IMR-90 (cell line): ENCODE results near the gene IVNS1ABP. TPM values are rescaled to one million over a fixed set of nuclear protein-coding genes. Genes with fewer than 3 reads are reported as not detected.
A peak's percentile ranks its signal among the peaks of the same experiment; 100 is the strongest.

Experiments
- ATAC-seq: fragments of 200-7000 bp; cut with Tn5 transposase; 2 replicates; pipeline ENCODE4 v1.9.1; 2020; ENCODE audit warnings: low read depth, mild to moderate bottlenecking, moderate library complexity
- BruUV-seq: library from RNA; stranded (reverse); fragments of 400-500 nt; replicated peaks from 2 replicates; lab custom pipeline; 2021; lab: Mats Ljungman, UMichigan
- CTCF ChIA-PET: fragments of 300-600 bp; formaldehyde crosslinking; extraction: SDS; loops from one replicate; lab custom pipeline; 2021; ENCODE audit warnings: antibody characterized with exemption; lab: Yijun Ruan, JAX
- POLR2A ChIA-PET: fragments of 300-600 bp; sonication (Branson Sonifier 250); formaldehyde crosslinking; loops from one replicate; lab custom pipeline; 2022; ENCODE audit warnings: antibody characterized with exemption; ENCODE audit not compliant: unreplicated experiment; lab: Charles Lee
- DNase-seq: peaks from one replicate; pipeline ENCODE4 v3.0.0; 2013
- H2AFZ ChIP-seq: replicated peaks from 2 replicates; pipeline ENCODE3; 2013; ENCODE audit warnings: low read length, mild to moderate bottlenecking; ENCODE audit not compliant: poor library complexity
- H2AK5ac ChIP-seq: 2 replicates; pipeline ENCODE4 v1.6.1; 2013; ENCODE audit warnings: low read depth, low read length, inconsistent platforms
- H2AK9ac ChIP-seq: replicated peaks from 2 replicates; pipeline ENCODE3; 2013; ENCODE audit warnings: mild to moderate bottlenecking, low read depth, low read length, moderate library complexity; ENCODE audit not compliant: poor library complexity
- H2BK120ac ChIP-seq: 2 replicates; pipeline ENCODE4 v1.6.1; 2013; ENCODE audit warnings: low read depth, low read length, inconsistent platforms
- H2BK15ac ChIP-seq: 3 replicates; pipeline ENCODE4 v1.6.1; 2013; ENCODE audit warnings: low read depth, low read length, inconsistent platforms
- H2BK20ac ChIP-seq: 2 replicates; pipeline ENCODE4 v1.6.1; 2013; ENCODE audit warnings: low read depth, mild to moderate bottlenecking, inconsistent platforms, low read length, moderate library complexity
- H2BK5ac ChIP-seq: 2 replicates; pipeline ENCODE4 v1.6.1; 2013; ENCODE audit warnings: mild to moderate bottlenecking, low read depth, low read length, inconsistent platforms; ENCODE audit not compliant: poor library complexity, severe bottlenecking
- H3K14ac ChIP-seq: replicated peaks from 2 replicates; pipeline ENCODE4 v1.6.1; 2013; ENCODE audit warnings: low read depth, low read length, inconsistent platforms
- H3K18ac ChIP-seq: 2 replicates; pipeline ENCODE4 v1.6.1; 2013; ENCODE audit warnings: low read depth, low read length, control low read depth
- H3K23ac ChIP-seq: 2 replicates; pipeline ENCODE4 v1.6.1; 2013; ENCODE audit warnings: low read depth, low read length, inconsistent platforms
- H3K27ac ChIP-seq: 2 replicates; pipeline ENCODE4 v1.5.1; 2013; ENCODE audit warnings: mild to moderate bottlenecking, control low read depth, low read length; ENCODE audit not compliant: insufficient read depth
- H3K27me3 ChIP-seq: 2 replicates; pipeline ENCODE4 v1.6.1; 2013; ENCODE audit warnings: low read length; ENCODE audit not compliant: control insufficient read depth, insufficient read depth
- H3K36me3 ChIP-seq: 2 replicates; pipeline ENCODE4 v1.6.1; 2013; ENCODE audit warnings: low read length, mixed read lengths; ENCODE audit not compliant: control insufficient read depth, insufficient read depth
- H3K4ac ChIP-seq: 2 replicates; pipeline ENCODE4 v1.6.1; 2013; ENCODE audit warnings: low read depth, low read length, inconsistent platforms
- H3K4me1 ChIP-seq: 2 replicates; pipeline ENCODE4 v1.6.1; 2013; ENCODE audit warnings: low read length, mixed read lengths; ENCODE audit not compliant: control insufficient read depth, insufficient read depth
- H3K4me2 ChIP-seq: 2 replicates; pipeline ENCODE4 v1.6.1; 2013; ENCODE audit warnings: low read depth, mild to moderate bottlenecking, control low read depth, low read length, moderate library complexity
- H3K4me3 ChIP-seq: 2 replicates; pipeline ENCODE4 v1.5.1; 2013; ENCODE audit warnings: low read depth, mild to moderate bottlenecking, control low read depth, low read length, moderate library complexity; ENCODE audit not compliant: insufficient read depth
- H3K56ac ChIP-seq: 2 replicates; pipeline ENCODE4 v1.6.1; 2013; ENCODE audit warnings: low read length, inconsistent platforms; ENCODE audit not compliant: insufficient read depth; ENCODE audit errors: extremely low read depth
- H3K79me1 ChIP-seq, 2 experiments: 2 replicates each; pipeline ENCODE4 v1.6.1; 2013; ENCODE audit warnings: low read length in 2 of 2, inconsistent platforms in 1 of 2, low read depth in 1 of 2
- H3K9ac ChIP-seq: 2 replicates; pipeline ENCODE4 v1.6.1; 2013; ENCODE audit warnings: low read depth, low read length, control low read depth
- H3K9me1 ChIP-seq: 2 replicates; pipeline ENCODE4 v1.6.1; 2013; ENCODE audit warnings: low read length, inconsistent platforms; ENCODE audit not compliant: insufficient read depth
- H3K9me3 ChIP-seq: 2 replicates; pipeline ENCODE4 v1.6.1; 2013; ENCODE audit warnings: low read length; ENCODE audit not compliant: control insufficient read depth, insufficient read depth
- H4K20me1 ChIP-seq: 2 replicates; pipeline ENCODE4 v1.6.1; 2013; ENCODE audit warnings: low read length, inconsistent platforms; ENCODE audit not compliant: insufficient read depth
- H4K5ac ChIP-seq: 2 replicates; pipeline ENCODE4 v1.6.1; 2013; ENCODE audit warnings: mild to moderate bottlenecking, low read depth, low read length, control low read depth
- H4K8ac ChIP-seq, 2 experiments: 2 replicates each; pipeline ENCODE4 v1.6.1; 2013; ENCODE audit warnings: low read depth in 2 of 2, low read length in 2 of 2, control low read depth in 1 of 2, inconsistent platforms in 1 of 2
- H4K91ac ChIP-seq: 2 replicates; pipeline ENCODE4 v1.6.1; 2013; ENCODE audit warnings: low read depth, low read length, inconsistent platforms; ENCODE audit not compliant: insufficient read depth
- CHD1 ChIP-seq: IDR thresholded peaks from 2 replicates; pipeline ENCODE4 v1.6.1; 2012; ENCODE audit warnings: low read depth, low read length, improper control_type of control experiment
- FOS ChIP-seq: fragments of 150-350 bp; IDR thresholded peaks from 2 replicates; pipeline ENCODE4 v1.6.1; 2016; ENCODE audit warnings: low read depth, low read length
- MAFK ChIP-seq: IDR thresholded peaks from 2 replicates; pipeline ENCODE4 v1.6.1; 2012; ENCODE audit warnings: low read depth, low read length, improper control_type of control experiment
- MAZ ChIP-seq: IDR thresholded peaks from 2 replicates; pipeline ENCODE4 v1.6.1; 2012; ENCODE audit warnings: low read depth, mild to moderate bottlenecking, low read length, improper control_type of control experiment, moderate library complexity, borderline replicate concordance
- NFE2L2 ChIP-seq: fragments of 150-350 bp; IDR thresholded peaks from 2 replicates; pipeline ENCODE4 v1.6.1; 2016; ENCODE audit warnings: low read depth, mild to moderate bottlenecking, low read length
- POLR2A ChIP-seq: IDR thresholded peaks from 2 replicates; pipeline ENCODE4 v1.6.1; 2012; ENCODE audit warnings: mild to moderate bottlenecking, low read depth, low read length
- RAD21 ChIP-seq: IDR thresholded peaks from 2 replicates; pipeline ENCODE4 v1.6.1; 2012; ENCODE audit warnings: low read length, improper control_type of control experiment
- RCOR1 ChIP-seq: IDR thresholded peaks from 2 replicates; pipeline ENCODE4 v1.6.1; 2012; ENCODE audit warnings: mild to moderate bottlenecking, low read length, improper control_type of control experiment; ENCODE audit not compliant: insufficient replicate concordance
- RFX5 ChIP-seq: IDR thresholded peaks from 2 replicates; pipeline ENCODE4 v1.8.0; 2012; ENCODE audit warnings: low read depth, mild to moderate bottlenecking, low read length, moderate library complexity
- USF2 ChIP-seq: fragments of 150-350 bp; IDR thresholded peaks from 2 replicates; pipeline ENCODE4 v1.6.1; 2017; ENCODE audit warnings: mild to moderate bottlenecking, antibody characterized with exemption, low read length, low read depth
- dilution Hi-C: fragments of 300-500 bp; cut with HindIII; formaldehyde crosslinking; loops from one replicate; pipeline ENCODE4 v1.14.3; 2018; ENCODE audit warnings: low sequenced_read_pairs; ENCODE audit not compliant: unreplicated experiment
- in situ Hi-C: fragments of 300-500 bp; cut with MboI; formaldehyde crosslinking; loops from 3 replicates; pipeline ENCODE4 v1.14.3; 2019; ENCODE audit warnings: low sequenced_read_pairs, inconsistent platforms, mixed read lengths
- intact Hi-C: fragments of 100-400 bp; cut with micrococcal nuclease; formaldehyde crosslinking; loops from 2 replicates; pipeline ENCODE4 v1.10.0; 2022
- polyA plus RNA-seq, 3 experiments: library from polyadenylated mRNA; depleted of rRNA; stranded (reverse); fragments of >200 nt; gene quantifications; 2 replicates each; pipeline ENCODE4 v1.2.3, GENCODE V29; 2012; ENCODE audit warnings: low replicate concordance in 1 of 3
- total RNA-seq: library from RNA; depleted of rRNA; stranded (reverse); fragments of >200 nt; gene quantifications from 2 replicates; pipeline ENCODE4 v1.2.3, GENCODE V29; 2012

The IVNS1ABP gene
- total and polyA plus RNA-seq, 2 of the 4 experiments (the other 2 are of a cell fraction): 21.8 to 26.7 TPM

DNA sequence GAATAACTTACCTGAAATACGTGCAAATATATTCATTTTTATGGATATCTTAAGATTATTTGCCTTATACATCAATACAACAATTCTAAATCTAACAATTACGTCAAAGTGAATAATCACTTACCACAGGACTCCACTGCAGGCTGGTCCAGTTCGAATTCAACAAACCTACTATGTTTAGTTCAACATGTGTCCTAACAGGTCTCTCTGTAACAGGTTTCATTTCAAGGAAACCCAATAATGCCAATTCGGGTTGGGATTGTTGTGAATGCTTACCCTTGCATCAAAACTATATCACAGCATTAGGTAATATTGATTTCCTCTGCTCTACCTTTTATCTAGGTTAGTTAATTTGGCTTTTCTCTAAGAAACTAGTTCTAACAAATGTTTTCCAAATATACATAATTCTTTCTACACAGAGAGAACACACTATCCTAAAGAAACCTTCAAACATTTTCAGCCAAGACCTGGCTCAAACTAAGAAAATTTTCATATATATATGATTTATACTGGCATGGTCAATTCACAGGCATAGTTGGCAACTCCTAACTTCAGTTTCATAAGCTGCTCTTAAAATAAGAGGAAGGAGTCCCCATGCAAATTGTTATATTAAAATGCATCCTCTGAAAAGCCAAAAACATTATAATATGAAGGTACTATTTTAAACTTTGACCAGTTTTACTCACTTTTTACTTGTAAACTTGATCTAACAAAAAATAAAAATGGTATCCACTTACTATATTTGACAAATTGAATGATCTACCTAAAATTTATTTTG lies 4.5 kb downstream of the IVNS1ABP start (continued):
- TF ChIP-seq RAD21 (no peak), POLR2A (no peak), RCOR1 (no peak)

- Histone ChIP-seq H3K79me1 (peaks cover 14 to 28% of the 10 kb centered on the region in 2 experiments), H3K4me2 (peak overlapping the region; percentile 75), H3K4me1 (peaks cover 4% of the 10 kb centered on the region), H2BK20ac (no peak overlapping the region), H3K23ac (no peak overlapping the region), H3K27me3 (no peaks in the 10 kb centered on the region), H2BK5ac (peak overlapping the region; percentile 91), H3K4ac (peak overlapping the region; percentile 24; the same call in 1 of the 2 replicates), H4K20me1 (peaks cover 32% of the 10 kb centered on the region), H3K14ac (no peak overlapping the region), H3K56ac (no peak overlapping the region), H2BK120ac (peak overlapping the region; percentile 72; the same call in 1 of the 2 replicates), H2AFZ (no peak overlapping the region), H2AK5ac (no peak overlapping the region; the same call in 1 of the 2 replicates), H3K18ac (peak overlapping the region; percentile 92), H4K91ac (no peak overlapping the region; the same call in 1 of the 2 replicates), H3K9ac (no peak overlapping the region), H3K36me3 (peaks cover 15% of the 10 kb centered on the region), H2BK15ac (no peak overlapping the region), H3K27ac (peak overlapping the region; percentile 72; the same call in 1 of the 2 replicates), H3K4me3 (no peak overlapping the region), H4K5ac (peak overlapping the region; percentile 80; the same call in 1 of the 2 replicates), H3K9me3 (no peaks in the 10 kb centered on the region), H2AK9ac (no peak overlapping the region), H3K9me1 (no peaks in the 10 kb centered on the region), H4K8ac (no peak overlapping the region; a peak in 1 of 4 replicates)
- CTCF ChIA-PET: no interaction called here
- POLR2A ChIA-PET: interaction anchor here (0.6 kb wide), 1 partner anchor 16 kb away, joined by 4 read pairs; no protein-coding TSS in a partner anchor
- peak; percentile 79 for DNase-seq
- dilution Hi-C loops: no loop called here
- BruUV-seq: no TSS peak
- TF ChIP-seq FOS (peak; percentile 43; the same call in 1 of the 2 replicates), NFE2L2 (no peak), CHD1 (no peak), MAZ (no peak), MAFK (no peak), USF2 (no peak), RFX5 (no peak), RAD21 (no peak)
- in situ Hi-C loops: no loop called here
- intact Hi-C loops: loop anchor here (5.0 kb wide), 1 partner anchor 74 kb away; no protein-coding TSS in a partner anchor
- peak; percentile 36 for ATAC-seq
Observed at GRCh38 chr1:185311589-185312225, 5.3 kb downstream of the IVNS1ABP start.
